Endothelial cell of umbilical vein (primary cell): ENCODE measurements around the gene ATXN1.

Experiments used
- EZH2 ChIP-seq: IDR thresholded peaks from 2 replicates; pipeline ENCODE4 v1.6.1; 2012; ENCODE audit warnings: borderline replicate concordance, low read depth, mild to moderate bottlenecking, moderate library complexity, low read length, inconsistent platforms; ENCODE audit not compliant: severe bottlenecking
- POLR2A ChIP-seq: IDR thresholded peaks from 2 replicates; pipeline ENCODE4 v1.6.1; 2012; ENCODE audit warnings: low read depth, mild to moderate bottlenecking, control low read depth, low read length
- POLR2AphosphoS5 ChIP-seq: IDR thresholded peaks from 2 replicates; pipeline ENCODE4 v1.6.1; 2012; ENCODE audit warnings: low read depth, mild to moderate bottlenecking, control low read depth, low read length, moderate library complexity; ENCODE audit not compliant: insufficient read depth
- TF ChIP-seq, protein P1 (sequence below), 2 donors: IDR thresholded peaks; 1 replicate in 1 of 2; 2 replicates in 1 of 2; pipeline ENCODE4 v1.5.1; 2011; ENCODE audit warnings: low read length in 2 of 2, mild to moderate bottlenecking in 2 of 2, moderate library complexity in 2 of 2, control low read depth in 1 of 2, inconsistent platforms in 1 of 2, low read depth in 1 of 2; ENCODE audit not compliant: insufficient read depth in 1 of 2; ENCODE audit errors: extremely low read depth in 1 of 2
- TF ChIP-seq, protein P2 (sequence below): IDR thresholded peaks from 2 replicates; pipeline ENCODE4 v1.6.1; 2011; ENCODE audit not compliant: insufficient read depth, insufficient read length

DNA sequence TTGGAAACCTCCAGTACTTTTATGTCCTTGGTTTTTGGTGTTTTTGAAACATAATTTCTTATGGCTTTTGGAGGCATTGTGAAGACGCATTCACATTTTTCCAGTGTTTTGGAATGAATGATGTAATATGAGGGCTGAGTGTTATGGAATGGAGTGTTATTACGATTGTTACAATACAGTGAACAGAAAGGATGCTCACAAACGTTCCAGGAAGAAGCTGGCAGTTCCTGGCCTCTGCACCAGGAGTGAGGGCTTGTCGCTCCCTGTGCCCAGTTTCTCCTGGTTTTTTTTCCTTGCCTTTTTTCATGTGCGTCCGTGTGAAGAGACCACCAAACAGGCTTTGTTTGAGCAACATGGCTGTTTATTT, 502.6 kb downstream of the ATXN1 start:
- TF ChIP-seq, protein P1, sequence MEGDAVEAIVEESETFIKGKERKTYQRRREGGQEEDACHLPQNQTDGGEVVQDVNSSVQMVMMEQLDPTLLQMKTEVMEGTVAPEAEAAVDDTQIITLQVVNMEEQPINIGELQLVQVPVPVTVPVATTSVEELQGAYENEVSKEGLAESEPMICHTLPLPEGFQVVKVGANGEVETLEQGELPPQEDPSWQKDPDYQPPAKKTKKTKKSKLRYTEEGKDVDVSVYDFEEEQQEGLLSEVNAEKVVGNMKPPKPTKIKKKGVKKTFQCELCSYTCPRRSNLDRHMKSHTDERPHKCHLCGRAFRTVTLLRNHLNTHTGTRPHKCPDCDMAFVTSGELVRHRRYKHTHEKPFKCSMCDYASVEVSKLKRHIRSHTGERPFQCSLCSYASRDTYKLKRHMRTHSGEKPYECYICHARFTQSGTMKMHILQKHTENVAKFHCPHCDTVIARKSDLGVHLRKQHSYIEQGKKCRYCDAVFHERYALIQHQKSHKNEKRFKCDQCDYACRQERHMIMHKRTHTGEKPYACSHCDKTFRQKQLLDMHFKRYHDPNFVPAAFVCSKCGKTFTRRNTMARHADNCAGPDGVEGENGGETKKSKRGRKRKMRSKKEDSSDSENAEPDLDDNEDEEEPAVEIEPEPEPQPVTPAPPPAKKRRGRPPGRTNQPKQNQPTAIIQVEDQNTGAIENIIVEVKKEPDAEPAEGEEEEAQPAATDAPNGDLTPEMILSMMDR (IDR thresholded peaks at IDR 0.05; ENCODE audit: extremely low read depth in 1 of 2, insufficient read depth in 1 of 2, low read depth in 1 of 2, low read length in 2 of 2): no peak
- TF ChIP-seq, protein P2, sequence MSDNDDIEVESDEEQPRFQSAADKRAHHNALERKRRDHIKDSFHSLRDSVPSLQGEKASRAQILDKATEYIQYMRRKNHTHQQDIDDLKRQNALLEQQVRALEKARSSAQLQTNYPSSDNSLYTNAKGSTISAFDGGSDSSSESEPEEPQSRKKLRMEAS: no peak
- TF ChIP-seq POLR2A: no peak
- no peak for TF ChIP-seq EZH2
- TF ChIP-seq POLR2AphosphoS5: no peak
